Choroid plexus epithelial cell (primary cell): Measurements from ENCODE around the gene CELSR3.

ENCODE experiments used
- DNase-seq: peaks from one replicate; pipeline ENCODE4 v3.0.0-alpha.2; 2010; ENCODE audit warnings: low read depth
- H3K4me3 ChIP-seq: 2 replicates; pipeline ENCODE4 v1.5.1; 2011; ENCODE audit warnings: low read depth, mild to moderate bottlenecking, control low read depth, low read length, moderate library complexity
- CTCF ChIP-seq: conservative IDR thresholded peaks from 2 replicates; pipeline ENCODE4 v1.5.1; 2011; ENCODE audit warnings: low read depth, mild to moderate bottlenecking, control low read depth, inconsistent platforms, low read length, moderate library complexity

Gene CELSR3

GRCh38 chr3:48694610-48695392 is 32.1 kb upstream of the CELSR3 start:
- DNase-seq: peak; percentile 93
- peak overlapping the region; percentile 53 for H3K4me3 ChIP-seq
- TF ChIP-seq CTCF: no peak

GRCh38 chr3:48693826-48694225 is 31.1 kb upstream of the CELSR3 start:
- H3K4me3 ChIP-seq: peak overlapping the region; percentile 53

GRCh38 chr3:48692551-48692950 is 29.9 kb upstream of the CELSR3 start:
- no peak for DNase-seq
- no peak for TF ChIP-seq CTCF
- no peak overlapping the region for H3K4me3 ChIP-seq

More at GRCh38 chr3:48693826-48694225, 31.1 kb upstream of the CELSR3 start:
- DNase-seq: no peak
- no peak for TF ChIP-seq CTCF

GRCh38 chr3:48690846-48691458 is 28.3 kb upstream of the CELSR3 start:
- no peak for DNase-seq
- H3K4me3 ChIP-seq: no peak overlapping the region
- no peak for TF ChIP-seq CTCF

GRCh38 chr3:48689384-48689783 is 26.7 kb upstream of the CELSR3 start:
- no peak for TF ChIP-seq CTCF
- DNase-seq: no peak
- H3K4me3 ChIP-seq: no peak overlapping the region

- no peak overlapping the region for H3K4me3 ChIP-seq
- no peak for DNase-seq
- no peak for TF ChIP-seq CTCF
These were observed 26.0 kb upstream of the CELSR3 start for GRCh38 chr3:48688737-48689075.

- TF ChIP-seq CTCF: no peak
- DNase-seq: no peak
- no peak overlapping the region for H3K4me3 ChIP-seq
These were observed 25.5 kb upstream of the CELSR3 start for GRCh38 chr3:48688032-48688736.
